ENCODE data around the gene SMIM10L2A.

The SMIM10L2A gene

GRCh38 chrX:135424469-135424868 is 2.7 kb downstream of the SMIM10L2A start:
- H2AFZ ChIP-seq (ENCODE audit: low read depth, low read length) = no peak overlapping the region
- H2BK15ac ChIP-seq (ENCODE audit: low read depth, poor library complexity, severe bottlenecking) = no peak overlapping the region
- H2AK5ac ChIP-seq (ENCODE audit: low read length, severe bottlenecking) = no peak overlapping the region
- no peak overlapping the region for H3K4ac ChIP-seq (ENCODE audit: low read depth in 1 of 2, low read length in 2 of 2)
- no peak overlapping the region for H3K27ac ChIP-seq (ENCODE audit: low read length, poor library complexity, severe bottlenecking)
- no peak overlapping the region for H3K4me3 ChIP-seq (ENCODE audit: insufficient read depth in 1 of 2, low read depth in 1 of 2, low read length in 2 of 2)
- H3K9ac ChIP-seq (ENCODE audit: low read length) = no peak overlapping the region
- no peak overlapping the region for H2BK12ac ChIP-seq (ENCODE audit: low read length in 2 of 2)
- 86% methylated on average over 9 of the region's 9 CpGs for WGBS
- no peaks in the 10 kb centered on the region for H3K9me3 ChIP-seq (ENCODE audit: control insufficient read depth, low read length)
- no peak overlapping the region for H2BK120ac ChIP-seq (ENCODE audit: low read depth, low read length)
- no peak overlapping the region for H4K91ac ChIP-seq (ENCODE audit: low read length)
- no peak overlapping the region for H2BK5ac ChIP-seq (ENCODE audit: low read depth, low read length, poor library complexity, severe bottlenecking)
- H3K36me3 ChIP-seq (ENCODE audit: control insufficient read depth in 1 of 2, insufficient read depth in 2 of 2, low read depth in 1 of 2, low read length in 2 of 2) = no peaks in the 10 kb centered on the region
- H3K27me3 ChIP-seq (ENCODE audit: control insufficient read depth in 1 of 2, insufficient read depth in 1 of 2, low read length in 2 of 2) = peaks cover 6 to 29% of the 10 kb centered on the region in 2 experiments
- no peak for DNase-seq
- H4K8ac ChIP-seq (ENCODE audit: low read length) = no peak overlapping the region
- no peaks in the 10 kb centered on the region for H3K79me1 ChIP-seq (replicated peaks; ENCODE audit: low read length, poor library complexity, severe bottlenecking)
- no peak overlapping the region for H3K23ac ChIP-seq (ENCODE audit: low read length in 2 of 2)
- H3K4me2 ChIP-seq (ENCODE audit: low read length, poor library complexity, severe bottlenecking) = no peak overlapping the region
- H3K14ac ChIP-seq (ENCODE audit: low read length in 2 of 2) = no peak overlapping the region
- H3K4me1 ChIP-seq (ENCODE audit: control insufficient read depth, insufficient read depth, low read depth, low read length) = peaks cover 6% of the 10 kb centered on the region
- H3K18ac ChIP-seq (ENCODE audit: low read depth in 1 of 2, low read length in 2 of 2) = no peak overlapping the region

GRCh38 chrX:135425026-135425965 is 3.6 kb downstream of the SMIM10L2A start:
- Histone ChIP-seq H3K9me3 (ENCODE audit: control insufficient read depth, low read length) (no peaks in the 10 kb centered on the region), H2BK15ac (ENCODE audit: low read depth, poor library complexity, severe bottlenecking) (no peak overlapping the region), H3K27ac (ENCODE audit: low read length, poor library complexity, severe bottlenecking) (no peak overlapping the region), H3K4me3 (ENCODE audit: insufficient read depth in 1 of 2, low read depth in 1 of 2, low read length in 2 of 2) (no peak overlapping the region), H3K79me1 (replicated peaks; ENCODE audit: low read length, poor library complexity, severe bottlenecking) (no peaks in the 10 kb centered on the region), H3K4ac (ENCODE audit: low read depth in 1 of 2, low read length in 2 of 2) (no peak overlapping the region), H4K8ac (ENCODE audit: low read length) (no peak overlapping the region), H3K4me2 (ENCODE audit: low read length, poor library complexity, severe bottlenecking) (no peak overlapping the region), H3K9ac (ENCODE audit: low read length) (no peak overlapping the region), H2AFZ (ENCODE audit: low read depth, low read length) (no peak overlapping the region), H2BK5ac (ENCODE audit: low read depth, low read length, poor library complexity, severe bottlenecking) (no peak overlapping the region), H2BK12ac (ENCODE audit: low read length in 2 of 2) (no peak overlapping the region), H3K14ac (ENCODE audit: low read length in 2 of 2) (no peak overlapping the region), H2AK5ac (ENCODE audit: low read length, severe bottlenecking) (no peak overlapping the region), H3K23ac (ENCODE audit: low read length in 2 of 2) (no peak overlapping the region), H3K18ac (ENCODE audit: low read depth in 1 of 2, low read length in 2 of 2) (no peak overlapping the region), H3K27me3 (ENCODE audit: control insufficient read depth in 1 of 2, insufficient read depth in 1 of 2, low read length in 2 of 2) (peaks cover 6 to 36% of the 10 kb centered on the region in 2 experiments), H3K4me1 (ENCODE audit: control insufficient read depth, insufficient read depth, low read depth, low read length) (peaks cover 6% of the 10 kb centered on the region), H4K91ac (ENCODE audit: low read length) (no peak overlapping the region), H3K36me3 (ENCODE audit: control insufficient read depth in 1 of 2, insufficient read depth in 2 of 2, low read depth in 1 of 2, low read length in 2 of 2) (no peaks in the 10 kb centered on the region), H2BK120ac (ENCODE audit: low read depth, low read length) (no peak overlapping the region)
- WGBS = 90% methylated on average over 9 of the region's 16 CpGs
- no peak for DNase-seq

- Histone ChIP-seq H2BK12ac (ENCODE audit: low read length in 2 of 2) (no peak overlapping the region), H3K18ac (ENCODE audit: low read depth in 1 of 2, low read length in 2 of 2) (no peak overlapping the region), H3K36me3 (ENCODE audit: control insufficient read depth in 1 of 2, insufficient read depth in 2 of 2, low read depth in 1 of 2, low read length in 2 of 2) (no peaks in the 10 kb centered on the region), H3K4ac (ENCODE audit: low read depth in 1 of 2, low read length in 2 of 2) (no peak overlapping the region), H2BK5ac (ENCODE audit: low read depth, low read length, poor library complexity, severe bottlenecking) (no peak overlapping the region), H2AK5ac (ENCODE audit: low read length, severe bottlenecking) (no peak overlapping the region), H3K4me1 (ENCODE audit: control insufficient read depth, insufficient read depth, low read depth, low read length) (no peaks in the 10 kb centered on the region), H2BK120ac (ENCODE audit: low read depth, low read length) (no peak overlapping the region), H3K4me3 (ENCODE audit: insufficient read depth in 1 of 2, low read depth in 1 of 2, low read length in 2 of 2) (no peak overlapping the region), H3K27ac (ENCODE audit: low read length, poor library complexity, severe bottlenecking) (no peak overlapping the region), H3K14ac (ENCODE audit: low read length in 2 of 2) (no peak overlapping the region), H3K4me2 (ENCODE audit: low read length, poor library complexity, severe bottlenecking) (no peak overlapping the region), H4K8ac (ENCODE audit: low read length) (no peak overlapping the region), H2BK15ac (ENCODE audit: low read depth, poor library complexity, severe bottlenecking) (no peak overlapping the region), H4K91ac (ENCODE audit: low read length) (no peak overlapping the region), H3K79me1 (replicated peaks; ENCODE audit: low read length, poor library complexity, severe bottlenecking) (no peaks in the 10 kb centered on the region), H3K23ac (ENCODE audit: low read length in 2 of 2) (no peak overlapping the region), H2AFZ (ENCODE audit: low read depth, low read length) (no peak overlapping the region), H3K9me3 (ENCODE audit: control insufficient read depth, low read length) (no peaks in the 10 kb centered on the region), H3K27me3 (ENCODE audit: control insufficient read depth in 1 of 2, insufficient read depth in 1 of 2, low read length in 2 of 2) (peaks cover 0 to 35% of the 10 kb centered on the region in 2 experiments), H3K9ac (ENCODE audit: low read length) (no peak overlapping the region)
- WGBS = 50% methylated on average over 1 of the region's 1 CpG
- no peak for DNase-seq
These were observed 7.7 kb downstream of the SMIM10L2A start for GRCh38 chrX:135429429-135429828.

- no peak for DNase-seq
- no peak overlapping the region for H2AFZ ChIP-seq (ENCODE audit: low read depth, low read length)
- H3K27me3 ChIP-seq (ENCODE audit: control insufficient read depth in 1 of 2, insufficient read depth in 1 of 2, low read length in 2 of 2) = peaks cover 0 to 30% of the 10 kb centered on the region in 2 experiments
- no peak overlapping the region for H3K14ac ChIP-seq (ENCODE audit: low read length in 2 of 2)
- H2BK5ac ChIP-seq (ENCODE audit: low read depth, low read length, poor library complexity, severe bottlenecking) = no peak overlapping the region
- H2AK5ac ChIP-seq (ENCODE audit: low read length, severe bottlenecking) = no peak overlapping the region
- no peak overlapping the region for H3K9ac ChIP-seq (ENCODE audit: low read length)
- H2BK15ac ChIP-seq (ENCODE audit: low read depth, poor library complexity, severe bottlenecking) = no peak overlapping the region
- no peak overlapping the region for H3K4me2 ChIP-seq (ENCODE audit: low read length, poor library complexity, severe bottlenecking)
- H2BK12ac ChIP-seq (ENCODE audit: low read length in 2 of 2) = no peak overlapping the region
- H3K9me3 ChIP-seq (ENCODE audit: control insufficient read depth, low read length) = no peaks in the 10 kb centered on the region
- no peaks in the 10 kb centered on the region for H3K4me1 ChIP-seq (ENCODE audit: control insufficient read depth, insufficient read depth, low read depth, low read length)
- no peak overlapping the region for H3K23ac ChIP-seq (ENCODE audit: low read length in 2 of 2)
- H3K27ac ChIP-seq (ENCODE audit: low read length, poor library complexity, severe bottlenecking) = no peak overlapping the region
- no peak overlapping the region for H3K18ac ChIP-seq (ENCODE audit: low read depth in 1 of 2, low read length in 2 of 2)
- no peak overlapping the region for H4K91ac ChIP-seq (ENCODE audit: low read length)
- no peaks in the 10 kb centered on the region for H3K36me3 ChIP-seq (ENCODE audit: control insufficient read depth in 1 of 2, insufficient read depth in 2 of 2, low read depth in 1 of 2, low read length in 2 of 2)
- no peak overlapping the region for H2BK120ac ChIP-seq (ENCODE audit: low read depth, low read length)
- H4K8ac ChIP-seq (ENCODE audit: low read length) = no peak overlapping the region
- no peaks in the 10 kb centered on the region for H3K79me1 ChIP-seq (replicated peaks; ENCODE audit: low read length, poor library complexity, severe bottlenecking)
- H3K4me3 ChIP-seq (ENCODE audit: insufficient read depth in 1 of 2, low read depth in 1 of 2, low read length in 2 of 2) = no peak overlapping the region
- no peak overlapping the region for H3K4ac ChIP-seq (ENCODE audit: low read depth in 1 of 2, low read length in 2 of 2)
These were observed 10.1 kb downstream of the SMIM10L2A start for GRCh38 chrX:135431886-135432285.

Measured in mesenchymal stem cell (in vitro differentiated cells and primary cell).